ENCODE results near the gene CDKN2B. TPM values are rescaled to one million over a fixed set of nuclear protein-coding genes. Genes with fewer than 3 reads are reported as not detected.
"Not testable (repeated sequence)": the region's sequence is repeated elsewhere in the genome, so short reads cannot be mapped to it uniquely, and the experiment has no call there.

The CDKN2B gene
- total RNA-seq, 2 donors from 2014 or later = 6.0 to 9.6 TPM

- intact Hi-C loops (cut with DNase I) = no loop called here
- WGBS, 2 donors = 86 to 87% methylated on average over 2 of the region's 2 CpGs
- no peak for ATAC-seq
- Histone ChIP-seq H3K4me1 (peaks cover 14% of the 10 kb centered on the region), H3K27ac (no peak overlapping the region), H3K4me3 (no peak overlapping the region), H3K27me3 (peaks cover 0 to 17% of the 10 kb centered on the region in 2 donors), H3K36me3 (replicated peaks in 1 of 2; ENCODE audit: insufficient read depth in 1 of 2, low read depth in 2 of 2) (no peaks in the 10 kb centered on the region), H3K9me3 (no peaks in the 10 kb centered on the region)
- TF ChIP-seq CTCF (IDR thresholded peaks at IDR 0.05) = no peak
- no peak for TF ChIP-seq POLR2A (IDR thresholded peaks at IDR 0.05)
- DNase-seq = no peak
Observed at GRCh38 chr9:21961569-21961968, 47.5 kb downstream of the CDKN2B start.

GRCh38 chr9:21959268-21959667 is 49.8 kb downstream of the CDKN2B start:
- 87% methylated on average over 28 of the region's 33 CpGs; no CpG with 5 or more reads in 1 of the 2 donors for WGBS, 2 donors
- H3K27me3 ChIP-seq; H3K36me3 ChIP-seq (replicated peaks in 1 of 2; ENCODE audit: insufficient read depth in 1 of 2, low read depth in 2 of 2); H3K4me1 ChIP-seq; H3K4me3 ChIP-seq; DNase-seq; intact Hi-C loops (cut with DNase I); ATAC-seq; H3K27ac ChIP-seq; H3K9me3 ChIP-seq: not testable (repeated sequence)

- no peak overlapping the region for H3K4me3 ChIP-seq
- H3K27me3 ChIP-seq = no peaks in the 10 kb centered on the region
- ATAC-seq (no peak), DNase-seq (no peak)
- H3K9me3 ChIP-seq = no peaks in the 10 kb centered on the region
- no peak overlapping the region for H3K27ac ChIP-seq
- WGBS, 2 donors = 74 to 100% methylated on average over 1 to 2 of the region's 2 CpGs
- no peaks in the 10 kb centered on the region for H3K4me1 ChIP-seq
- TF ChIP-seq CTCF (IDR thresholded peaks at IDR 0.05) = no peak
- no peaks in the 10 kb centered on the region for H3K36me3 ChIP-seq (replicated peaks in 1 of 2; ENCODE audit: insufficient read depth in 1 of 2, low read depth in 2 of 2)
- intact Hi-C loops (cut with DNase I) = no loop called here
Observed at GRCh38 chr9:21958833-21959232, 50.3 kb downstream of the CDKN2B start.

Small RNA genes within 50 kb of the gene (small RNA-seq; reads per million reads assigned to genes)
- gene RF02045 = not detected

Other genes with a start within 250 kb of the CDKN2B start
- gene MTAP, start 206.7 kb downstream of the CDKN2B start, total RNA-seq = 10 to 100 TPM; 10.9 to 25.1 TPM
- gene CDKN2A, start 14.9 kb downstream of the CDKN2B start, total RNA-seq = 1 to 10 TPM in 1 of 2 donors, not detected in 1; 6.2 TPM
- under 1 TPM in 1 of 2 donors, not detected in 1; 0.26 TPM for gene CDKN2B-AS1, start 14.5 kb downstream of the CDKN2B start, total RNA-seq